ENCODE measurements around the gene KIF17. TPM values are rescaled to one million over a fixed set of nuclear protein-coding genes. Genes with fewer than 3 reads are reported as not detected.
A peak's percentile ranks its signal among the peaks of the same experiment; 100 is the strongest.

Gene KIF17
- total RNA-seq, 4 donors from 2014 or later: 0.80 to 10.3 (median 2.2) TPM

DNA sequence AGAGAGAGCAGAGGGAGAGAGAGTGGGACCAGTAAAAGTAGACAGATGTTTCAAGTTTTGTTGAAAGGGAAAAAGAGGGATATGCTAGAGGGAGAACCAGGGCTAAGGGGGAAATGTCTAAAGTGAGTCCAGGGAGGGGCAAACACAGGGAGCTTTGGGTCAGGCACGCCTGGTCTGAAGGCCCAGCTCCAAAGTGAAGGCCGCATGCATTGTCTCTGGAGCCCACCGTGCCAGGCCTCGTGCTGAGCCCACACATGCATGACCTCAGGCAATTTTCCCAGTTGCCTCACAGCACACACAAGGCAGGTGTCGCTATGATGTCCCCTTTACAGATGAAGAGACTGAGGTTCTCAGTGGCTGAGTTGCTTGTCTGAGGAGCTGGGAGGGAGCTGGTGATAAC is 16.0 kb downstream of the KIF17 start:
- no peak overlapping the region for H3K4me3 ChIP-seq
- no peaks in the 10 kb centered on the region for H3K27me3 ChIP-seq
- H3K9me3 ChIP-seq: no peaks in the 10 kb centered on the region
- no peak for DNase-seq
- TF ChIP-seq, protein P1, sequence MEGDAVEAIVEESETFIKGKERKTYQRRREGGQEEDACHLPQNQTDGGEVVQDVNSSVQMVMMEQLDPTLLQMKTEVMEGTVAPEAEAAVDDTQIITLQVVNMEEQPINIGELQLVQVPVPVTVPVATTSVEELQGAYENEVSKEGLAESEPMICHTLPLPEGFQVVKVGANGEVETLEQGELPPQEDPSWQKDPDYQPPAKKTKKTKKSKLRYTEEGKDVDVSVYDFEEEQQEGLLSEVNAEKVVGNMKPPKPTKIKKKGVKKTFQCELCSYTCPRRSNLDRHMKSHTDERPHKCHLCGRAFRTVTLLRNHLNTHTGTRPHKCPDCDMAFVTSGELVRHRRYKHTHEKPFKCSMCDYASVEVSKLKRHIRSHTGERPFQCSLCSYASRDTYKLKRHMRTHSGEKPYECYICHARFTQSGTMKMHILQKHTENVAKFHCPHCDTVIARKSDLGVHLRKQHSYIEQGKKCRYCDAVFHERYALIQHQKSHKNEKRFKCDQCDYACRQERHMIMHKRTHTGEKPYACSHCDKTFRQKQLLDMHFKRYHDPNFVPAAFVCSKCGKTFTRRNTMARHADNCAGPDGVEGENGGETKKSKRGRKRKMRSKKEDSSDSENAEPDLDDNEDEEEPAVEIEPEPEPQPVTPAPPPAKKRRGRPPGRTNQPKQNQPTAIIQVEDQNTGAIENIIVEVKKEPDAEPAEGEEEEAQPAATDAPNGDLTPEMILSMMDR (IDR thresholded peaks at IDR 0.05): no peak
- TF ChIP-seq POLR2A (IDR thresholded peaks at IDR 0.05): no peak
- H3K27ac ChIP-seq: peak overlapping the region in 1 of 4 donors; percentile 39
- peaks cover 0 to 8% (median 0%) of the 10 kb centered on the region in 4 donors for H3K4me1 ChIP-seq
- no peaks in the 10 kb centered on the region for H3K36me3 ChIP-seq

DNA sequence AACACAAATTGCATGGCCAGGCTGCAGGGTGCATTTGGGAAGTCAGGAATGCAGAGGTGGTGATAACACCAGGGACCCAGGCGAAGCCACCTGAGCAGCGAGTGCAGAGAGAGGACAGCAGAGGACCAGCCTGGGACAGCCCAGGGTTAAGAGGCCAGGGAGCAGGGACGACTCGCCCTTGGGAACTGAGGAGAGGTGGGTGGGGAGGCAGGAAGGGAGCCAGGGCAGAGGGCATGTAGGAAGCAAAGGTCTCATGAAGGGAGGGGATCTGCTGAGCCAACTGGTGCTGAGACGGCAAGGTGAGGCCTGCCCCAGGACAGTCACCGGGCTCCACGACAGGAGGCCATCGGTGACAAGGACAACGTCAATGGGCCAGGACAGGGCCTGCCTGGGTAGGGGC is 16.4 kb downstream of the KIF17 start:
- Histone ChIP-seq H3K27ac (peak overlapping the region in 1 of 4 donors; percentile 39), H3K4me3 (no peak overlapping the region), H3K27me3 (no peaks in the 10 kb centered on the region), H3K9me3 (no peaks in the 10 kb centered on the region), H3K36me3 (no peaks in the 10 kb centered on the region), H3K4me1 (peaks cover 0 to 9% (median 0%) of the 10 kb centered on the region in 4 donors)
- peak in 2 of 3 donors; percentile 72 to 76 for DNase-seq
- TF ChIP-seq POLR2A (IDR thresholded peaks at IDR 0.05): no peak
- TF ChIP-seq, protein P1 (IDR thresholded peaks at IDR 0.05): no peak

DNA sequence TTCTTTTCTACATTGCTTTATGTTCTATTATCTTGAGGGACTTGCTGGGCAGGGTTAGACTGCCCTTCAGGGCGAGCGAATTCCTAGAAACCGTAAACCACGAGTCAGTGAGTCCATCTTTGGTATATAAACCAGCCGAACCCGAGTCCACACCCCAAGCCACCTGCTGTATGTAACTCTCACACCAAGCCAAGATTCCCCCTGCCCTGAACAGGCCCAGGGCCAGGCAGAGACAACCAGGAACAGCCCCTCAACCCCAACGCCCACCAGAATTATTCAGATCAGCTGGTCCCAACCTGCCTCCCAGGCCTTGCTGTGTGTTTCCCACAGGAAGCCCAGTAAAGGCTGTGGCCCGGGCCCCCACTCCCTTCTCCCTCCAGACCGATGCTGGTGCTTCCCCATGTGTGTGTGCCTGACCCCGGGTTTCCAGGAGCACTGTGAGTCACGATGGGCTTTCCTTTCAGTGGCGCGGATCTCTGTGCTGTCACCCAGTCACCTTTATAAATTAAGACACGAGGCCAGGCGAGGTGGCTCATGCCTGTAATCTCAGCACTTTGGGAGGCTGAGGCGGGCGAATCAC is 17.1 kb downstream of the KIF17 start:
- Histone ChIP-seq H3K4me3 (no peak overlapping the region), H3K4me1 (peaks cover 0 to 9% (median 1%) of the 10 kb centered on the region in 4 donors), H3K9me3 (no peaks in the 10 kb centered on the region), H3K27me3 (no peaks in the 10 kb centered on the region), H3K36me3 (no peaks in the 10 kb centered on the region), H3K27ac (no peak overlapping the region)
- DNase-seq: no peak
- TF ChIP-seq POLR2A (IDR thresholded peaks at IDR 0.05): no peak
- TF ChIP-seq, protein P1 (IDR thresholded peaks at IDR 0.05): no peak

DNA sequence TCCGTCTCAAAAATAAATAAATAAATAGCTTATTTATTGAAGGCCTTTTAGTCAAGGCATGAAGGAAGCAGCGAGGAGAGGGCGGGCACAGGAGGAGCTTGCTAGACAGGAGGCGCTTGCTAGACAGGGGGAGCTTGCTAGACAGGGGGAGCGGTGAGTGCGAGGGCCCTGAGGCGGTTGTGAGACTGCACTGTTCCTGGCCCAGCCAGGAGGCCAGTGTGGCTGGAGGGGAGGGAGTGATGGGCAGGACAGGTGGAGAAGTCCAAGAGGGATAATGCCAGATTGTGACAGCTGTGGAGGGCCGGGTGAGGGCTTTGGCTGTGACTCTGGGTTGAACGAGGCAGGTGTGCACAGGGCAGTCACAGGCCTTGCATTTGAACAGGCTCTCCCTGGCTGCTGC is 18.2 kb downstream of the KIF17 start:
- H3K27me3 ChIP-seq: no peaks in the 10 kb centered on the region
- TF ChIP-seq, protein P1 (IDR thresholded peaks at IDR 0.05): no peak
- no peak for TF ChIP-seq POLR2A (IDR thresholded peaks at IDR 0.05)
- H3K4me3 ChIP-seq: no peak overlapping the region
- H3K36me3 ChIP-seq: no peaks in the 10 kb centered on the region
- H3K27ac ChIP-seq: no peak overlapping the region
- H3K9me3 ChIP-seq: no peaks in the 10 kb centered on the region
- DNase-seq: peak in 1 of 3 donors; percentile 38
- H3K4me1 ChIP-seq: peaks cover 0 to 9% (median 1%) of the 10 kb centered on the region in 4 donors

DNA sequence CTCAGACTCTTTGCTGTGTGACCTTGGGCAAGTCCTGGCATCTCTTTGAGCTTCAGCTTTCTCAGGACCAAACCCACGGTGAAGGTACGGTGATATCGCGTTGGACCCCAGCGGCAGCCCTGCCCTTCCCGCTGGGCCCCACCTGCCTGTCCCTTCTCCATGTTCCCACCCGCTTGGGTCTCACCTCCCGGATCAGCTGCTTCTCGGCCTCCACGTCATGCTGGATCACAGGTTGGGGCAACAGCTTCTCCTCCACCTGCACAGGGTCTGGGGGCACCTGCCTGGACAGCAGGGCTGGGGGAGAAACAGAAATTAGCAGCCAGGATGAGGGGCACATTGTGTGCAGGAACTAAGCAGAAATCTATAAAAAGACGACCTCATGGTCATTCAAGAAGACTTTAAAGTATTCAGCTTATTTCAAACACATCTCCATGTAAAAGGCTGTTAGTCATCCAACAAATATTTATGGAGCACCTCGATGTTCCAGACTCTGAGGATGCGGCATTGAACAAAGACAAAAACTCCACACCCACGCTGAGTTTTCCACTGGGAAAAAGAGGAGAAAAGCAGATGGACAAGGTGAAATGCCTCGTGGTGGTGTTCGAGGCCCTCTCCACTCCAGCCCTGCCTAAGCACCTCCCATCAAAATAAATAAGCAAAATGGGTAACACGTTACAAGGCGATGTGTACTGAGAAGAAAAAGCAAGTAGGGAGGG is 19.5 kb downstream of the KIF17 start:
- H3K36me3 ChIP-seq: no peaks in the 10 kb centered on the region
- TF ChIP-seq, protein P1 (IDR thresholded peaks at IDR 0.05): no peak
- TF ChIP-seq POLR2A (IDR thresholded peaks at IDR 0.05): no peak
- no peak overlapping the region for H3K27ac ChIP-seq
- no peak overlapping the region for H3K4me3 ChIP-seq
- DNase-seq: no peak
- peaks cover 0 to 9% (median 1%) of the 10 kb centered on the region in 4 donors for H3K4me1 ChIP-seq
- no peaks in the 10 kb centered on the region for H3K27me3 ChIP-seq
- no peaks in the 10 kb centered on the region for H3K9me3 ChIP-seq

Measured in Peyer's patch (tissue), 4 donors.